Calu3 (cell line): ENCODE measurements around the gene CD300LD. TPM values are rescaled to one million over a fixed set of nuclear protein-coding genes. Genes with fewer than 3 reads are reported as not detected.

Experiments
- BruUV-seq: library from RNA; stranded (reverse); fragments of 400-500 nt; replicated peaks from 2 replicates; lab custom pipeline; 2021; lab: Mats Ljungman, UMichigan
- CTCF ChIA-PET: fragments of 300-600 bp; sonication (Branson Sonifier 250); formaldehyde crosslinking; loops from one replicate; lab custom pipeline; 2022; ENCODE audit warnings: antibody characterized with exemption; lab: Charles Lee
- DNase-seq: peaks from one replicate; pipeline ENCODE4 v3.0.0; 2022
- H3K27ac Mint-ChIP-seq: one replicate; pipeline ENCODE4 v1.8.0; 2022; ENCODE audit warnings: mixed read lengths; ENCODE audit not compliant: unreplicated experiment
- H3K27me3 Mint-ChIP-seq: one replicate; pipeline ENCODE4 v1.8.0; 2022; ENCODE audit warnings: mixed read lengths; ENCODE audit not compliant: unreplicated experiment
- H3K36me3 Mint-ChIP-seq: one replicate; pipeline ENCODE4 v1.8.0; 2022; ENCODE audit warnings: mild to moderate bottlenecking, moderate library complexity, mixed read lengths; ENCODE audit not compliant: insufficient read depth, unreplicated experiment
- H3K4me1 Mint-ChIP-seq: one replicate; pipeline ENCODE4 v1.8.0; 2022; ENCODE audit warnings: mild to moderate bottlenecking, low read depth, mixed read lengths; ENCODE audit not compliant: unreplicated experiment
- H3K4me3 Mint-ChIP-seq: one replicate; pipeline ENCODE4 v1.8.0; 2022; ENCODE audit warnings: mild to moderate bottlenecking, low read depth, moderate library complexity, mixed read lengths; ENCODE audit not compliant: unreplicated experiment
- H3K9me3 Mint-ChIP-seq: one replicate; pipeline ENCODE4 v1.8.0; 2022; ENCODE audit warnings: low read depth, mixed read lengths; ENCODE audit not compliant: unreplicated experiment
- CTCF ChIP-seq: fragments of 200-600 bp; IDR thresholded peaks from one replicate; pipeline ENCODE4 v1.8.0; 2022; ENCODE audit warnings: antibody characterized with exemption; ENCODE audit not compliant: unreplicated experiment
- intact Hi-C: fragments of 100-400 bp; cut with micrococcal nuclease; formaldehyde crosslinking; loops from one replicate; pipeline ENCODE4 v1.10.0; 2022; ENCODE audit not compliant: unreplicated experiment
- total RNA-seq: library from RNA; stranded (reverse); gene quantifications from 2 replicates; pipeline ENCODE4 v1.2.3, GENCODE V29; 2022

The CD300LD gene
- total RNA-seq, 1 experiment from 2014 or later, result not detected

GRCh38 chr17:74623693-74624093 is 31.6 kb upstream of the CD300LD start, which contains the start of gene CD300E:
Gene CD300E (minus strand): TSS chr17:74623738. CDS start chr17:74623621, 117 bp downstream.
- BruUV-seq, result no TSS peak
- Mint-ChIP-seq H3K9me3 (peaks cover 3% of the 10 kb centered on the region), H3K27ac (no peak within 1 kb of the TSS), H3K36me3 (no peaks in the 10 kb centered on the region), H3K4me1 (no peaks in the 10 kb centered on the region), H3K4me3 (no peak within 1 kb of the TSS), H3K27me3 (peaks cover 99% of the 10 kb centered on the region)
- no peak for TF ChIP-seq CTCF
- CTCF ChIA-PET, result no interaction called here
- intact Hi-C loops, result no loop called here
- DNase-seq, result no peak

- Mint-ChIP-seq H3K4me1 (no peaks in the 10 kb centered on the region), H3K4me3 (no peak overlapping the region), H3K36me3 (no peaks in the 10 kb centered on the region), H3K9me3 (peaks cover 3% of the 10 kb centered on the region), H3K27me3 (peaks cover 97% of the 10 kb centered on the region), H3K27ac (no peak overlapping the region)
- BruUV-seq, result no TSS peak
- no peak for DNase-seq
- CTCF ChIA-PET, result interaction anchor here (0.6 kb wide), 1 partner anchor 1170 kb away, joined by 4 read pairs; no protein-coding TSS in a partner anchor
- TF ChIP-seq CTCF, result no peak
- intact Hi-C loops, result no loop called here
Measured at GRCh38 chr17:74619077-74619673, 27.1 kb upstream of the CD300LD start.

- Mint-ChIP-seq H3K36me3 (no peaks in the 10 kb centered on the region), H3K9me3 (no peaks in the 10 kb centered on the region), H3K27ac (no peak overlapping the region), H3K4me3 (no peak overlapping the region), H3K4me1 (no peaks in the 10 kb centered on the region), H3K27me3 (peaks cover 90% of the 10 kb centered on the region)
- no peak for TF ChIP-seq CTCF
- intact Hi-C loops, result no loop called here
- BruUV-seq, result no TSS peak
- CTCF ChIA-PET, result interaction anchor here (0.6 kb wide), 1 partner anchor 585 kb away, joined by 10 read pairs; no protein-coding TSS in a partner anchor
- DNase-seq, result no peak
Measured at GRCh38 chr17:74618451-74618850, 26.4 kb upstream of the CD300LD start.

GRCh38 chr17:74616696-74617095 is 24.6 kb upstream of the CD300LD start:
- H3K4me3 Mint-ChIP-seq, result no peak overlapping the region
- CTCF ChIA-PET, result no interaction called here
- peaks cover 72% of the 10 kb centered on the region for H3K27me3 Mint-ChIP-seq

More at GRCh38 chr17:74616696-74617095, 24.6 kb upstream of the CD300LD start:
- H3K27ac Mint-ChIP-seq, result no peak overlapping the region
- intact Hi-C loops, result no loop called here
- BruUV-seq, result no TSS peak
- TF ChIP-seq CTCF, result no peak
- H3K4me1 Mint-ChIP-seq, result no peaks in the 10 kb centered on the region
- no peaks in the 10 kb centered on the region for H3K9me3 Mint-ChIP-seq
- no peak for DNase-seq
- H3K36me3 Mint-ChIP-seq, result no peaks in the 10 kb centered on the region
